Cerebellar cortex (tissue), 1 donor: ENCODE results near the gene QRSL1.
"Not testable (repeated sequence)": the region's sequence is repeated elsewhere in the genome, so short reads cannot be mapped to it uniquely, and the experiment has no call there.

ENCODE experiments used
- DNase-seq: peaks from one replicate; pipeline ENCODE4 v3.0.0-alpha.2; 2015; ENCODE audit warnings: low spot score

The QRSL1 gene

GRCh38 chr6:106623039-106623438, 6.3 kb upstream of the QRSL1 start:
- no peak for DNase-seq

- no peak for DNase-seq
Observed at GRCh38 chr6:106626485-106626884, 2.9 kb upstream of the QRSL1 start.

- not testable (repeated sequence) for DNase-seq
Observed at GRCh38 chr6:106627760-106628159, 1.6 kb upstream of the QRSL1 start.

- DNase-seq = no peak
Observed at GRCh38 chr6:106628658-106629102, 698 bp upstream of the QRSL1 start.

- no peak for DNase-seq
Observed at GRCh38 chr6:106629859-106630163, 433 bp downstream of the QRSL1 start.

- DNase-seq = no peak
Observed at GRCh38 chr6:106630366-106630765, 988 bp downstream of the QRSL1 start.

- DNase-seq = no peak
Observed at GRCh38 chr6:106631346-106631745, 2.0 kb downstream of the QRSL1 start.

GRCh38 chr6:106634565-106634964, 5.2 kb downstream of the QRSL1 start:
- no peak for DNase-seq

- no peak for DNase-seq
Observed at GRCh38 chr6:106637051-106637716, 7.8 kb downstream of the QRSL1 start.

- no peak for DNase-seq
Observed at GRCh38 chr6:106637717-106638341, 8.5 kb downstream of the QRSL1 start.

- no peak for DNase-seq
Observed at GRCh38 chr6:106639812-106640211, 10.4 kb downstream of the QRSL1 start.

- peak; percentile 9 for DNase-seq
Observed at GRCh38 chr6:106642476-106642875, 13.1 kb downstream of the QRSL1 start.

GRCh38 chr6:106643061-106643460, 13.7 kb downstream of the QRSL1 start:
- no peak for DNase-seq

- DNase-seq = no peak
Observed at GRCh38 chr6:106648651-106649308, 19.4 kb downstream of the QRSL1 start.

GRCh38 chr6:106658469-106658868, 29.1 kb downstream of the QRSL1 start:
- peak; percentile 7 for DNase-seq

GRCh38 chr6:106659859-106660258, 30.5 kb downstream of the QRSL1 start:
- no peak for DNase-seq

GRCh38 chr6:106662458-106662857, 33.1 kb downstream of the QRSL1 start:
- DNase-seq = no peak

GRCh38 chr6:106666282-106667021, 37.1 kb downstream of the QRSL1 start:
- no peak for DNase-seq

- DNase-seq = no peak
Observed at GRCh38 chr6:106667022-106667402, 37.6 kb downstream of the QRSL1 start.

GRCh38 chr6:106670236-106670635, 40.9 kb downstream of the QRSL1 start:
- no peak for DNase-seq

GRCh38 chr6:106671651-106672050, 42.3 kb downstream of the QRSL1 start:
- DNase-seq = no peak

- no peak for DNase-seq
Observed at GRCh38 chr6:106674541-106675229, 45.3 kb downstream of the QRSL1 start.
